Smooth muscle cell (in vitro differentiated cells): ENCODE data around the gene POGK. TPM values are rescaled to one million over a fixed set of nuclear protein-coding genes. Genes with fewer than 3 reads are reported as not detected.
A peak's percentile ranks its signal among the peaks of the same experiment; 100 is the strongest.

Source experiments
- DNase-seq: peaks from one replicate; lab custom pipeline; 2025; ENCODE audit not compliant: unreplicated experiment; lab: John Stamatoyannopoulos, UW
- H2AFZ ChIP-seq: fragments of 200-600 bp; sonication (generic); 2 replicates; pipeline ENCODE4 v1.6.0; 2016; ENCODE audit warnings: antibody characterized with exemption, low read depth, mild to moderate bottlenecking
- H3F3A ChIP-seq: fragments of 200-600 bp; sonication (generic); 2 replicates; pipeline ENCODE4 v1.6.0; 2017; ENCODE audit warnings: antibody characterized with exemption, low read depth
- H3K27ac ChIP-seq: fragments of 200-600 bp; sonication (generic); 2 replicates; pipeline ENCODE4 v1.5.1; 2016; ENCODE audit warnings: low read depth, mild to moderate bottlenecking
- H3K27me3 ChIP-seq: fragments of 200-600 bp; sonication (generic); 2 replicates; pipeline ENCODE4 v1.6.1; 2016; ENCODE audit warnings: low read depth, mild to moderate bottlenecking
- H3K36me3 ChIP-seq: fragments of 200-600 bp; sonication (generic); 2 replicates; pipeline ENCODE4 v1.5.1; 2016; ENCODE audit warnings: low read depth
- H3K4me1 ChIP-seq: fragments of 200-600 bp; sonication (generic); 2 replicates; pipeline ENCODE4 v1.5.1; 2016; ENCODE audit warnings: low read depth
- H3K4me2 ChIP-seq: fragments of 200-600 bp; sonication (generic); 2 replicates; pipeline ENCODE4 v1.6.0; 2016; ENCODE audit warnings: mild to moderate bottlenecking
- H3K4me3 ChIP-seq: fragments of 200-600 bp; sonication (generic); 2 replicates; pipeline ENCODE4 v1.5.1; 2016; ENCODE audit warnings: mild to moderate bottlenecking
- H3K79me2 ChIP-seq: fragments of 200-600 bp; sonication (generic); 2 replicates; pipeline ENCODE4 v1.6.0; 2016; ENCODE audit warnings: low read depth, mild to moderate bottlenecking
- H3K9ac ChIP-seq: fragments of 200-600 bp; sonication (generic); 2 replicates; pipeline ENCODE4 v1.6.0; 2016; ENCODE audit warnings: low read depth
- H3K9me3 ChIP-seq: fragments of 200-600 bp; sonication (generic); replicated peaks from 2 replicates; pipeline ENCODE4 v1.5.1; 2016; ENCODE audit warnings: low read depth
- H4K20me1 ChIP-seq: fragments of 200-600 bp; sonication (generic); 2 replicates; pipeline ENCODE4 v1.6.0; 2016; ENCODE audit warnings: low read depth
- CTCF ChIP-seq: fragments of 200-600 bp; sonication (generic); IDR thresholded peaks from 2 replicates; pipeline ENCODE4 v1.5.1; 2017; ENCODE audit warnings: borderline replicate concordance, mild to moderate bottlenecking, antibody characterized with exemption; ENCODE audit not compliant: insufficient read depth, poor library complexity, severe bottlenecking
- WGBS: methylation state at CpG from one replicate; pipeline ENCODE4 v1.1.7; 2016; ENCODE audit warnings: low lambda C conversion rate; 5-methylcytosine and 5-hydroxymethylcytosine counted together
- polyA plus RNA-seq: library from polyadenylated mRNA; unstranded; fragments of >200 nt; fragmentation: Nextera tagmentation; extraction: Ambion mirVana; gene quantifications from 2 replicates; pipeline ENCODE4 v1.2.1, GENCODE V29; 2016
- total RNA-seq: library from RNA; depleted of rRNA; stranded (reverse); fragments of >200 nt; gene quantifications from 2 replicates; pipeline ENCODE4 v1.2.3, GENCODE V29; 2014

POGK gene
- total and polyA plus RNA-seq, 2 experiments from 2014 or later, result 9.7 to 23.4 TPM

DNA sequence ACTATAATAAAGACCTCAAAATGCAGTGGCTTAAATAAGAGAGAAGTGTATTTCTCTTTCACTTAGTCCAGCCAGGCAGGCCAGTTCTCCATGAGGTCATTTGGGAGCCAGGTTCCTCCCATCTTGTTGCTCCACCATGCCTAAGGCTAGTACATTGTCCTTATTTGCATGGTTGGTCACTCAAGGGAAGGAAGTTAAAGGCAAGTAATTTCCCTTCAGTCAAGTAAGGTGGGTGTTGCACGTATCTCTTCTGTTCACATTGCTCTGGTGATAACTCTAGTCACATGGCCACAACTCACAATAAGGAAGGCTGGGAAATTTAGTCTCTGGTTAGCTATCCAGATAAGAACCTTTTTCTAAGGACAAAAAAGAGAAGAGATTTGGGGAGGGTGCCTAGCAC, 64.0 kb downstream of the POGK start:
- H3K79me2 ChIP-seq, result no peaks in the 10 kb centered on the region
- H3K9me3 ChIP-seq, result no peaks in the 10 kb centered on the region
- no peak overlapping the region for H3K4me2 ChIP-seq
- no peaks in the 10 kb centered on the region for H3K27me3 ChIP-seq
- H3K4me1 ChIP-seq, result peaks cover 12% of the 10 kb centered on the region
- H2AFZ ChIP-seq, result no peak overlapping the region
- H3K9ac ChIP-seq, result no peak overlapping the region
- H3K4me3 ChIP-seq, result no peak overlapping the region
- peaks cover 12% of the 10 kb centered on the region for H3F3A ChIP-seq
- no peaks in the 10 kb centered on the region for H4K20me1 ChIP-seq
- H3K36me3 ChIP-seq, result no peaks in the 10 kb centered on the region
- H3K27ac ChIP-seq, result no peak overlapping the region
- WGBS, result 81% methylated on average over 1 of the region's 1 CpG
- TF ChIP-seq CTCF, result no peak
- no peak for DNase-seq

DNA sequence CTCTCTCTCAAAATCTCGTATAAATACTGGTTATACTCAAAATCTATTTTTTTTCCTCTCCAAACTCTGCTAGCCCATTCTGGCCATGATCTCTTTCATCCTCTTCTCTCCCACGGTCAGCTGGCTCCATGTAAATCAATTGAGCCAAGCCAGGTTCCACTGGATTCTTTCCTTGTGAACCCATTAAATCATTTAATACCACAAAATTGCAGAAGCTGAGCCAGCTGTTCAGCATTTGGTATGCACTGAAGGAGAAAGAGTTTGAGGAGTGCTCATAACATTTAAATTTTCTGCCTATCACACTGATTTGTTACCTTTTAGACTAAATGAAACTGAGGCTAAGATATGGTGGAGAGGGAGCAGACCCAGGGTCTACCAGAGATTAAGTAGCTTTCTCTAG, 65.9 kb downstream of the POGK start:
- no peak overlapping the region for H2AFZ ChIP-seq
- no peak for DNase-seq
- H3F3A ChIP-seq, result peaks cover 12% of the 10 kb centered on the region
- H3K27me3 ChIP-seq, result no peaks in the 10 kb centered on the region
- peaks cover 12% of the 10 kb centered on the region for H3K4me1 ChIP-seq
- no peak for TF ChIP-seq CTCF
- no peak overlapping the region for H3K4me3 ChIP-seq
- H3K4me2 ChIP-seq, result peak overlapping the region; percentile 50
- 56% methylated on average over 2 of the region's 2 CpGs for WGBS
- peak overlapping the region; percentile 49 for H3K9ac ChIP-seq
- H3K27ac ChIP-seq, result peak overlapping the region; percentile 77
- no peaks in the 10 kb centered on the region for H3K9me3 ChIP-seq
- H4K20me1 ChIP-seq, result no peaks in the 10 kb centered on the region
- no peaks in the 10 kb centered on the region for H3K79me2 ChIP-seq
- no peaks in the 10 kb centered on the region for H3K36me3 ChIP-seq

DNA sequence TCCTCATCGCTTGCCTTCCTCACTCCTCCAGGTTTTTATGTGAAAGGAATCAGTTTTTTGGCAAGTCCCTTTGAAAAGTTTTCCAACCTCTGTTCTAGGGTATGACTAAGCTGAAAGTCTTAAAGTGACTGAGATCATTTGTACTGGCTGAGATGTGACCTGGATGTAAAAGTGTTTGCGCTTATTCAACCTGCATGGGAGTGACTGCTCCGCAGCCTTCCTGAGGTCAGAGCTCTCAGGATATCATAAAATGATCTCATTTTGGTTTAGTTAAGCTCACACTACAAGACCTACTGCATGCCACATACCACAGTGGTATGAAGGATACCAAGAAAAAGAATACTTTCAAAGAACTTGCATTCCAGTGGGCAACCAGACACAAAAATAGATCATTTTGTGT, 66.6 kb downstream of the POGK start:
- H4K20me1 ChIP-seq, result no peaks in the 10 kb centered on the region
- peaks cover 12% of the 10 kb centered on the region for H3F3A ChIP-seq
- no peak for TF ChIP-seq CTCF
- no peaks in the 10 kb centered on the region for H3K36me3 ChIP-seq
- no peaks in the 10 kb centered on the region for H3K9me3 ChIP-seq
- H3K27ac ChIP-seq, result peak overlapping the region; percentile 77
- DNase-seq, result no peak
- no peak overlapping the region for H3K4me3 ChIP-seq
- no peaks in the 10 kb centered on the region for H3K27me3 ChIP-seq
- H3K4me2 ChIP-seq, result peak overlapping the region; percentile 50
- no peak overlapping the region for H2AFZ ChIP-seq
- H3K9ac ChIP-seq, result peak overlapping the region; percentile 49
- WGBS, result 38% methylated on average over 3 of the region's 3 CpGs
- peaks cover 12% of the 10 kb centered on the region for H3K4me1 ChIP-seq
- no peaks in the 10 kb centered on the region for H3K79me2 ChIP-seq

Other genes starting within 250 kb of the POGK start
- gene TADA1, start 36.8 kb downstream of the POGK start, total RNA-seq, result 16.3 and 20.8 TPM in 2 replicates
- gene TADA1, start 36.8 kb downstream of the POGK start, polyA plus RNA-seq, result 9.1 and 12.2 TPM in 2 replicates
- gene ILDR2, start 136.1 kb downstream of the POGK start, total RNA-seq, result 0.04 and 0.22 TPM in 2 replicates
- 0.07 TPM in 1 of 2 replicates, not detected in the other for gene ILDR2, start 136.1 kb downstream of the POGK start, polyA plus RNA-seq
- gene MAEL, start 149.8 kb downstream of the POGK start, total RNA-seq, result 0.27 TPM in 1 of 2 replicates, not detected in the other
- gene MAEL, start 149.8 kb downstream of the POGK start, polyA plus RNA-seq, result 0.34 TPM in 1 of 2 replicates, not detected in the other